Measurements from ENCODE around the gene GRWD1.

Gene GRWD1

GRCh38 chr19:48498595-48499311 lies 53.0 kb downstream of the GRWD1 start:
- DNase-seq, result no peak

DNA sequence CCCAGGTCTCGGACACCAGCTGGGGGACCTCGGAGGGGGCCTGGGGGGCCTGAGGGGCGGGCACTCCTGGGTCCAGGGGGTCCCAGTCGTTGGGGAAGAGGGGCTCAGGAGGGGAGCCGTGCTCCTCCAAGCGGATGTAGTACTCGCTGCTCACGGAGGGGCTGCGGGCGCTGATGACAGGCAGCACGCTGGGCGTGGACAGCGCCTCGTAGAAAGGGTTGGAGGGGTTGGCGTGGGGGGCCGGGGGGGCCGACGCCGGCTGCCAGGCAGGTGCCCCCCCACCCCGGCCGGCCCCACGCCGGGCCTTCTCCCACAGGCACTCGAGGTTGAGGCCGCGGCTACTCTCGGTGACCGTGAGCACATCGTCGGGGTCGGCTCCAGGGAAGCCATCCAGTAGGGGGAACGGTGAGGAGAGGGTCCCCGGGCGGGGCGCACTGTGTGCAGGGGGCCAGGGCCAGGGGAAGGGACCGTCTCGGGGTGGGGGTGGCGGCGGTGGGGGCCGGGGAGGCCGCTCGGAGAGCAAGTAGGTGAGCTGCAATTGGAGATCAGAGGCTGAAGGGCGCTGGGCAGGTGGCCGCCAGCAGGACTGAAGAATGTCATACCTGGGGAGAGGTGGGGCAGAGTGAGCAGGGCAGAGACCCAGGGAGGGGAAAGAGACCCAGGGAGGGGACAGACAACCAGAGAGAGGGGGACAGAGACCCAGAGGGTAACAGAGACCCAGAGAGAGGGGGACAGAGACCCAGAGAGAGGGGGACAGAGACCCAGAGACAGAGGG lies 53.7 kb downstream of the GRWD1 start:
- no peak for DNase-seq

DNA sequence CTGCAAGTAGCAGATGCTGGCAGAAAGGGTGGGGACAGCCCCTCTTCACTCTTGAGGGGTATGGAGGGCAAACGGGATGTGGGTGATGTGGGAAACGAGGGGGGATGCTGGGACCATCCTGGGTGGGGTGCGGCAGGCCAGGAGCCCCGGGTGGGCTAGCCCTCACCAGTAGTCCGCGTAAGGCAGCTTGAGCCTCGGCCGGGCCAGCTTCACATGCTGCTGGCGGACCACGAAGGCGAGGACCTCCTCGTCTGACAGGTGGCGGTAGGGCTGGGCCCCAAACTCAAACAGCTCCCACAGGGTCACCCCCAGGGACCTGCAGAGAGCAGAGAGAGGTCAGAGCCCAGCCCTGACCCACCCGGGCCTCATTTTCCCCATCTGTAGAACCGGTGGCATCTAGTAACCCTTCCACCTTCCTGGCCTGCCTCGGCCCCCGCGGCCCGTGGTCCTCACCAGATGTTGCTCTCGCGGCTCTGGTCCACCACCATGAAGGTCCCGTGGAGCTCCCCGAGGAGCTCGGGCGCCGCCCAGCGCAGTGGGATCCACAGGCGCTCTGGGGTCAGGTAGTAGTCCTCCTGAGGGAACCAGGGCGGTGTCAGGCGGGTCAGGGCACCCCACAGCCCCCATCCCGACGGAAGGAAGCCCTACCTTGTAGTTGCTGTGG lies 55.2 kb downstream of the GRWD1 start:
- no peak for DNase-seq

- peak; percentile 77 to 78 for DNase-seq
Measured at GRCh38 chr19:48501494-48502349, 55.9 kb downstream of the GRWD1 start.

DNA sequence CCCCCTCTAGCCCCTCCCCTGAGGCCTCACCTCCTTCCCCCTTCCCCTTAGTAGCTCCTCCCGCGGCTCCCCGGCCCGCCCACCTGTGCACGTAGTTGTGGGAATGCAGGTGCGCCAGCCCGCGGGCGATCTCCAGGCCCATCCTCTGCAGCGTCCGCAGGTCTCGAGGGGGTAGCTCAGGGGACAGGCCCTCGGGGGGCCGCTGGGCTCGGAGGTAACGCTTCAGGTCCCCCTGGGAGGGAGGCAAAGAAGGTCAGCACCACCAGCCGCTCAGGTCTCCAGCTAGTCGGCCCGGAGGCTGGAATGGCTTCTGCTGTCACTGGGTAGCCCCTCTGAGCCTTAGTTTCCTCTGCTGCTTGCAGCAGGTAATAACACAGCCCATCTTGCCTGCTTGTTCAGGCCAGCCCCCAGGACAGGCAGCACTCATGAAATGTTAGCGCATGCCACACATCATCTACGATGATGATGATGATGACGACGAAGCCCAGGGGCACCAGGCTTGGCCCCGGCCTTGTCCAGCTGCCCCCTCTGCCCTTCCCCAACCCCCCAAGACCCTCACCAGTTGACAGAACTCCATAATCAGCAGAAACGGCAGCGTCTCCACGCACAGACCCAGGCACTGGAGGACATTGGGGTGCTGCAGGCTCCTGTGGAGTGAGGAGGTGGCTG lies 56.7 kb downstream of the GRWD1 start:
- DNase-seq, result no peak

- no peak for DNase-seq
Measured at GRCh38 chr19:48506138-48506733, 60.5 kb downstream of the GRWD1 start.

Measured in activated CD4-positive, alpha-beta T cell treated with anti-CD3 and anti-CD28 coated beads, Interleukin-2, amount 50 U/mL, for 48 hours (primary cell).